Kidney (tissue), 14 donors: Measurements from ENCODE around the gene PBX3. TPM values are rescaled to one million over a fixed set of nuclear protein-coding genes. Genes with fewer than 3 reads are reported as not detected.

ENCODE experiments used
- DNase-seq, 5 donors: peaks; one replicate each; pipeline ENCODE4 v3.0.0-alpha.2; 2013 to 2020
- FAIRE-seq: peaks from 2 replicates; lab custom pipeline; 2012; peaks lifted over from hg19 to GRCh38; lab: Jason Lieb, UNC
- H3K27ac ChIP-seq, 2 donors: one replicate each; pipeline ENCODE4 v1.7.0; 2013; ENCODE audit warnings: low read depth in 2 of 2, low read length in 2 of 2, inconsistent platforms in 1 of 2
- H3K27me3 ChIP-seq: one replicate; pipeline ENCODE4 v1.7.1; 2013; ENCODE audit warnings: low read length, inconsistent platforms; ENCODE audit not compliant: control insufficient read depth, insufficient read depth
- H3K36me3 ChIP-seq, 3 donors: one replicate each; pipeline versions ENCODE4 v1.7.0 to v1.7.1; 2013; ENCODE audit warnings: low read length in 3 of 3, control low read depth in 1 of 3, inconsistent platforms in 1 of 3; ENCODE audit not compliant: insufficient read depth in 3 of 3, control insufficient read depth in 2 of 3
- H3K4me1 ChIP-seq, 3 donors: one replicate each; pipeline versions ENCODE4 v1.7.0 to v1.7.1; 2013; ENCODE audit warnings: low read length in 3 of 3, inconsistent platforms in 1 of 3, low read depth in 1 of 3; ENCODE audit not compliant: control insufficient read depth in 2 of 3, insufficient read depth in 2 of 3
- H3K4me3 ChIP-seq, 3 donors: one replicate each; pipeline versions ENCODE4 v1.7.0 to v1.8.1; 2013; ENCODE audit warnings: low read length in 3 of 3, control low read depth in 1 of 3, inconsistent platforms in 1 of 3
- H3K9ac ChIP-seq, 3 donors: one replicate each; pipeline versions ENCODE4 v1.7.0 to v1.7.1; 2013; ENCODE audit warnings: low read length in 3 of 3, control low read depth in 1 of 3, inconsistent platforms in 1 of 3
- H3K9me3 ChIP-seq, 3 donors: one replicate each; pipeline versions ENCODE4 v1.7.0 to v1.7.1; 2013; ENCODE audit warnings: low read length in 3 of 3, control low read depth in 1 of 3, inconsistent platforms in 1 of 3; ENCODE audit not compliant: control insufficient read depth in 2 of 3, insufficient read depth in 1 of 3
- CTCF ChIP-seq: IDR thresholded peaks from 3 replicates; pipeline ENCODE4 v1.5.1; 2012; ENCODE audit warnings: mild to moderate bottlenecking, moderate library complexity, borderline replicate concordance; ENCODE audit not compliant: insufficient read depth; ENCODE audit errors: extremely low read depth
- intact Hi-C: fragments of 100-400 bp; cut with DNase I; formaldehyde crosslinking; loops from one replicate; pipeline ENCODE4 v1.11.1; 2022
- polyA plus RNA-seq: library from polyadenylated mRNA; stranded (reverse); fragments of 350-450 nt; fragmentation: Illumina TruSeq; extraction: RNeasy Lipid Tissue Mini Kit (QIAGEN cat#74804); gene quantifications from one replicate; pipeline ENCODE4 v1.2.3, GENCODE V29; 2014; ENCODE audit warnings: low read depth, low replicate concordance; ENCODE audit not compliant: insufficient read depth
- total RNA-seq: library from RNA; stranded (reverse); fragmentation: NEBNext Ultra II Directional; extraction: Animal tissue kit (Norgen Biotek cat#: 25700); gene quantifications from one replicate; pipeline ENCODE4 v1.2.1, GENCODE V29; 2021
- donor health status: control.
- donor health status: control.
- donor health status: control.
- donor health status: control.
- donor health status: control.
- donor health status: DM: yes; HTN: yes; CAD: no.
- donor health status: Normal renal cell carcinoma (clear cell type).

PBX3 gene
- total and polyA plus RNA-seq, 2 donors from 2014 or later: 10.2 to 23.6 TPM

GRCh38 chr9:125964702-125965225 is 217.6 kb downstream of the PBX3 start:
- no peaks in the 10 kb centered on the region for H3K4me1 ChIP-seq
- H3K27ac ChIP-seq: no peak overlapping the region
- no peaks in the 10 kb centered on the region for H3K36me3 ChIP-seq
- no peaks in the 10 kb centered on the region for H3K9me3 ChIP-seq
- DNase-seq: no peak
- intact Hi-C loops: no loop called here
- TF ChIP-seq CTCF: no peak
- no peak overlapping the region for H3K9ac ChIP-seq
- H3K4me3 ChIP-seq: no peak overlapping the region
- no peak for FAIRE-seq
- no peaks in the 10 kb centered on the region for H3K27me3 ChIP-seq

- no peak overlapping the region for H3K9ac ChIP-seq
- TF ChIP-seq CTCF: no peak
- peak in 2 of 5 donors; percentile 29 for DNase-seq
- H3K4me1 ChIP-seq: no peaks in the 10 kb centered on the region
- H3K27ac ChIP-seq: no peak overlapping the region
- no peaks in the 10 kb centered on the region for H3K36me3 ChIP-seq
- H3K4me3 ChIP-seq: no peak overlapping the region
- intact Hi-C loops: no loop called here
- H3K27me3 ChIP-seq: no peaks in the 10 kb centered on the region
- no peaks in the 10 kb centered on the region for H3K9me3 ChIP-seq
- FAIRE-seq: no peak
Observed at GRCh38 chr9:125965477-125965876, 218.3 kb downstream of the PBX3 start.

- H3K4me1 ChIP-seq: no peaks in the 10 kb centered on the region
- no peaks in the 10 kb centered on the region for H3K27me3 ChIP-seq
- H3K36me3 ChIP-seq: no peaks in the 10 kb centered on the region
- H3K4me3 ChIP-seq: no peak overlapping the region
- DNase-seq: no peak
- H3K9me3 ChIP-seq: no peaks in the 10 kb centered on the region
- no peak for FAIRE-seq
- no peak overlapping the region for H3K9ac ChIP-seq
- H3K27ac ChIP-seq: no peak overlapping the region
- intact Hi-C loops: no loop called here
- TF ChIP-seq CTCF: no peak
Observed at GRCh38 chr9:125966466-125966865, 219.3 kb downstream of the PBX3 start.
